Fibroblast of peridontal ligament (primary cell): ENCODE measurements around the gene FEM1A.
A peak's percentile ranks its signal among the peaks of the same experiment; 100 is the strongest.
"Not testable (repeated sequence)": the region's sequence is repeated elsewhere in the genome, so short reads cannot be mapped to it uniquely, and the experiment has no call there.

Source experiments
- DNase-seq: peaks from one replicate; pipeline ENCODE4 v3.0.0-alpha.2; 2010; ENCODE audit errors: extremely low read depth

FEM1A gene

GRCh38 chr19:4811328-4812131 is 20.0 kb downstream of the FEM1A start:
- peak; percentile 53 for DNase-seq

- peak; percentile 96 for DNase-seq
Observed at GRCh38 chr19:4814625-4815425, 23.3 kb downstream of the FEM1A start.

DNA sequence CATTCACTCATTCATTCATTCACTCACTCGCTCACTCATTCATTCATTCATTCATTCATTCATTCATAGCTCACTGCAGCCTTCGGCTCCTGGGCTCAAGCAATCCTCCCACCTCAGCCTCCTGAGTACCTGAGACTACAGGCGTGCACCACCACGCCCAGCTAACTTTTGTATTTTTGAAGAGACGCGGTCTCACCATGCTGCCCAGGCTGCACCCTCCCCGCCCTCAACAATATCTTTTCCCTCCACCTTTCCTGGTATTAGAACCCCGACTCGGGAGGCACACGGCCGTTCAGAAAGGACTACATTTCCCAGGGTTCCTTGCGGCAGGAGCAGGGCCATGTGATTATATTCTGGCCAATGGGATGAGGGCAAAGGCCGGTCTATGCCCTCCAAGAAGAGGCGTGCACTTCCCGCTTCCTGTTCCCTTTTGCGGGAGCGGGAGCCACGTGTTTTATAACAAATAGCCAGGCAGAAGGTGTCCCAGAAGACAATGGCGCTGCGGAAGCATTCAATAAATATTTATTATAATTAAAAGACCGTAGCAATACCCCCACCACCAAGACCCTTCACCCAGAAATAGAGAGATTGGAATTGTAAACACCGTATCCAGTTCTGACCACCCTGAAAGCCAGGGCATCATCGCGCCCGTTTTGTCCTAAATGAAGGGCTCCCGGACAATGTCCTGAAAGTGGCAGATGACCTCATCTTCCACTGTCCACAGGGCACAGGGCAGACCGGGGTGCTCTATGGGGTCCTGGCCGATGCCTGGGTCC is 24.1 kb downstream of the FEM1A start:
- DNase-seq: peak; percentile 89

DNA sequence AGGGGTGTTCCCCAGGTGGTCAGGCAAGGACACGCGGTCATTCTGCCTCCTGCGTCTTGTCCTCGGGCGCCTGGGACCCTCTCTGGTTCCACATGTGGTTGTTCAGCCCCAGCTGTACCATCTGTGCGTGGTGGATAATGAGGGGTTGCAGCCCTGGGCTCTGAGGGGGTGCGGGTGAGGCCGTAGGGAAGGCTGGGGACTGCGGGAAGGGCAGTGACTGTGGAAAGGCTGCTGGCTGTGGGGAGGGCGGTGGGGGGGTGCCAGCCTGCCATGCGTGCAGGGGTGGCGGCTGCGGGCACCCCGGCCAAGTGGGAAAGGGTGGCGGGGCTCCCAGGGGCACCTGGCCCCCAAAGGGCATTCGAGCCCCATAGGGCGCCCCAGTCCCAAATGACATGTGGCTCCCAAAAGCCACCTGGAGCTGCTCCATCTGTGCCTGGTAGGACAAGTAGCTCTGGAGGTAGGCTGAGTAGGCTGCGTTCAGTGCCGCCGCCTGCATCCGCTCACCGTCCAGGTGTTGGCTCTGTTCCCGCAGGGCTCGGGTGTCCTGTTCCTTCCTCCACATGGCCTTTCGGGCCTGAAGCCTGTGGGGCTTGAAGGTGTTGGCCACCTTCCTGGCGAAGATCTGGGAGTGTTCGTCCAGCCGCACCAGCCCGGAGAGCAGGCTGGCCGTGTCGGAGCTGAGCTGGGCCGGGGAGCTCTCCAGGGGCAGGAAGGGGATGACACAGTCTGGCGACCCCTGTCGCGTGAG is 24.8 kb downstream of the FEM1A start:
- no peak for DNase-seq

DNA sequence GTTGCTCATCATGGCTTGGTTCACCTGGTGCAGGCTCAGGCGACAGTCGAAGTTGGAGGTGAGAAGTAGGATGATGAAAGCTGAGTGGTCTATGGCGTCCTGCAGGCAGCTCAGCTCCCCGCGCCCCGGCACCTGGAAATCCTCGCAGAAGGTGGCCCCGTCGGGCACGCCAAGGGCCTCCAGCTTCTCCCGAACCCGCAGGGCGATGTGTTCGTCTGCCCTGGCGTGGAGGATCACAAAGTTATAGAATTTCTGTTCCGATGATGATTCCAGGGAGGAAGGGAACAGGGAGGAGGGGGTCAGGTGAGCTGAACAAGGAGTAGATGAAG is 25.4 kb downstream of the FEM1A start:
- DNase-seq: no peak

- no peak for DNase-seq
Observed at GRCh38 chr19:4817467-4818277, 26.1 kb downstream of the FEM1A start.

DNA sequence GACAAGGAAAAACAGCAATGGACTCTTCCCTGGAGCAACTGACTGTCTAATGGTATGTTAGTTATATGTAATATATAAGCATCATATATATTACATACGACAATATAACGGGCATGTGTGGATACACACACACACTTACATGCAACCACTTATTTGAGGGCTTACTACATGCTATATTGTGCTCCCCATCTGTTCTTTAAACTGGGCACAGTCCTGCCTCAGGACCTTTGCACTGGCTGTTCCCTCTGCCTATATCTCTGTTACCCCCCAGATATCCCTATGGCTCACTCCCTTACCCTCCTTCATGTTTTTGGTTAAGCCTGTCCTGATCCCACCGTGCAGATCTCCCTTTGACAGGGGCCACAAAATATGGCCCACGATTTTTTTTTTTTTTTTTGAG is 29.7 kb downstream of the FEM1A start:
- no peak for DNase-seq

DNA sequence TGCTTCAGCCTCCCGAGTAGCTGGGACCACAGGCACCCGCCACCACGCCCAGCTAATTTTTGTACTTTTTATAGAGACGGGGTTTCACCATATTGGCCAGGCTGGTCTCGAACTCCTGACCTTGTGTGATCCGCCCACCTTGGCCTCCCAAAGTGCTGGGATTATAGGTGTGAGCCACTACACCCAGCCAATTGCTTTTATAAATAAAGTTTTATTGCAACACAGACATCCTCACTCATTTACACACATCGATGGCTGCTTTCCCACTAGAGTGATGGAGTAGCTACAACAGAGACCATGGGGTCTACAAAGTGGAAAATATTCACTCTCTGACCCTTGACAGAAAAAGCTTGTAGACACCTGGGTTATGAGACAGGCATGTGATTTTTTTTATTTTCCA is 30.8 kb downstream of the FEM1A start:
- not testable (repeated sequence) for DNase-seq

DNA sequence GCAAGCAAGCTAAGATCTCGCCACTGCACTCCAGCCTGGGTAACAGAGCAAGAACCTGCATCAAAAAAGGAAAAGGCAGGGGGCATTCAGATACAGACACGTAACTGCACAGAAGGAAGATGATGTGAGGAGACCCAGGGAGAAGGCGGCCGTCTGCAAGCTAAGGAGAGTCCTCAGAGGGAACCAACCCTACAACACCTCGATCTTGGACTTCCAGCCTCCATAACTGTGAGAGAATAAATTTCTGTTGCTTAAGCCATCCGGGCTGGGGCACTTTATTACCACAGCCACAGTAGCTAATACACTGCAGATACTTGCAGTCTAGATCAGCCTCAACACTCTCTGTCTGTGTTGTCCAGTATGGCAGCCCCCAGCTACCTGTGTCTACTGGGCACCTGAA is 32.0 kb downstream of the FEM1A start:
- DNase-seq: no peak

DNA sequence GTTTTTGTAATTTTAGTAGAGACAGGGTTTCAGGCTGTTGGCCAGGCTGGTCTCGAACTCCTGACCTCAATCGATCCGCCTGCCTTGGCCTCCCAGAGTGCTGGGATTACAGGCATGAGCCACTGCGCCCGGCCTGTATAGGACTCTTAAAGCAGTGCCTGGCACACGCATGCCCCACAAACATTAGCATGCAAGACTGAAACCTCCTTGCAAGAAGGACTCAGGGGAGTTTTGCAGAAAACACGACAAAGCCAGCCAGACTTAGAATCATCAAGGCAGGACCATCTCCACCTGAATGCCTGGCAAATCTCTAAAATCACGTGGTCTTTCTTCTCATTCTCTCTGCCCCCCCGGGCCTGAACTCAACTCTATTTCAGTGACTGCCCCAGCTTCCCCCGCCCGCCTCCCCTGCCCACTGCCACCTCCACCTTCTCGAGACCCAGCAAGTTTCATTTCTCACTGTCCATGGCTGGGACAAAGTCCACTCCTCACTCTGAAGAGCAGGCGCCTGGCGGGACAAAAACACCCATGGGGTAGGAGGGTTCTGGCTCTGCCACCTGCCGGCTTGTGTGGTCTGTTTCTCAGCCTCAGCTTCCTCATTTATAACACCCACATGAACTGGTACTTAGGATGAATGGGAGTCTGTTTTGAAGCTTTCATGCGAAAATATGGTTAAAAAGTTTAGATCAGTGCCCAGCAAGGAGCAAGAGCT is 37.6 kb downstream of the FEM1A start:
- DNase-seq: no peak

- DNase-seq: no peak
Observed at GRCh38 chr19:4830332-4830731, 38.8 kb downstream of the FEM1A start.

- DNase-seq: no peak
Observed at GRCh38 chr19:4830768-4831265, 39.3 kb downstream of the FEM1A start.

- DNase-seq: peak; percentile 53
Observed at GRCh38 chr19:4831304-4831978, 39.9 kb downstream of the FEM1A start, which contains the start of gene TICAM1. Gene TICAM1 (minus strand): TSS chr19:4831712. CDS start chr19:4818377, 13,335 bp downstream.

DNA sequence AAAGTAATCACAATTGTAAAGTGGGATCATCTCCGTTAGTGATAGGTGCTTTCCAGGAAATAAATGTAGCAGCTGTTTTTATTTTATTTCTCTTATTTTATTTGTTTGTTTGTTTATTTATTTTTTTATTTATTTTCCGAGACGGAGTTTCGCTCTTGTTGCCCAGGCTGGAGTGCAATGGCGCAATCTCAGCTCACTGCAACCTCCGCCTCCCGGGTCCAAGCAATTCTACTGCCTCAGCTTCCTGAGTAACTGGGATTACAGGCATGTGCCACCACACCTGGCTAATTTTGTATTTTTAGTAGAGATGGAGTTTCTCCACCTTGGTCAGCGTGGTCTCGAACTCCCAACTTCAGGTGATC is 40.4 kb downstream of the FEM1A start:
- DNase-seq: not testable (repeated sequence)

DNA sequence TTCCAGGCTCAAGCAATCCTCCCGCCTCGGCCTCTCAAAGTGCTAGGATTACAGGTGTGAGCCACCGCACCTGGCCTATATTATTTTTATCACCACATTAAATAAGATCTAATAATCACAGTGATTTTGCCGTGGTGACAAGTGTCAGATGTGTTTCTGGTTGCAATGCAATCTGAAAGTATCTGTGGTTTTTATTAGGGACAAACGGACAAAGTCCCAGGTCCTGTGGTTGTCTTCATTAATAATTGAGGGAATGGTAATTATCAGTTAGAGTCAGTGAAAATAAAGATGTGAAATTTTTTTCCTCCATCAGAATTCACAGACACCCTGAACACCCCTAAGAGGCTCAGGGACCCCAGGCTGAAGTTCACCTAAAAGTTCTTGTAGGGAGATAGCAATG is 41.2 kb downstream of the FEM1A start:
- no peak for DNase-seq

- DNase-seq: no peak
Observed at GRCh38 chr19:4839192-4839591, 47.7 kb downstream of the FEM1A start.

GRCh38 chr19:4843647-4843965 is 52.1 kb downstream of the FEM1A start:
- no peak for DNase-seq

- DNase-seq: peak; percentile 56
Observed at GRCh38 chr19:4844348-4845179, 53.0 kb downstream of the FEM1A start.

DNA sequence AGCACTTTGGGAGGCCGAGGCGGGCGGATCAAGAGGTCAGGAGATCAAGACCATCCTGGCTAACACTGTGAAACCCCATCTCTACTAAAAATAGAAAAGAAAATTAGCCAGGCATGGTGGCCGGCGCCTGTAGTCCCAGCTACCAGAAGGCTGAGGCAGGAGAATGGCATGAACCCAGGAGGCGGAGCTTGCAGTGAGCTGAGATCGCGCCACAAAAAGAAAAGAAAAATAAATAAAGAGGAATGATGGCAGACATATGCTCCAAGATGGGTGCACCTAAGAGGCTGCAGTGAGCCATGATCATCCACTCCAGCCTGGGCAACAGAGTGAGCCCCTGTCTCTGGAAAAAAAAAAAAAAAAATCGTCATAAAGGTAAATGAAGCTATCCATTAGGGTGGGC is 54.4 kb downstream of the FEM1A start:
- DNase-seq: peak; percentile 54
